GM12801 (cell line): Measurements from ENCODE around the gene CDH4.

ENCODE experiments used
- TF ChIP-seq, protein P1 (sequence below): IDR thresholded peaks from one replicate; pipeline ENCODE4 v1.5.1; 2011; ENCODE audit warnings: control low read depth; ENCODE audit not compliant: insufficient read length; ENCODE audit errors: extremely low read depth

The CDH4 gene

DNA sequence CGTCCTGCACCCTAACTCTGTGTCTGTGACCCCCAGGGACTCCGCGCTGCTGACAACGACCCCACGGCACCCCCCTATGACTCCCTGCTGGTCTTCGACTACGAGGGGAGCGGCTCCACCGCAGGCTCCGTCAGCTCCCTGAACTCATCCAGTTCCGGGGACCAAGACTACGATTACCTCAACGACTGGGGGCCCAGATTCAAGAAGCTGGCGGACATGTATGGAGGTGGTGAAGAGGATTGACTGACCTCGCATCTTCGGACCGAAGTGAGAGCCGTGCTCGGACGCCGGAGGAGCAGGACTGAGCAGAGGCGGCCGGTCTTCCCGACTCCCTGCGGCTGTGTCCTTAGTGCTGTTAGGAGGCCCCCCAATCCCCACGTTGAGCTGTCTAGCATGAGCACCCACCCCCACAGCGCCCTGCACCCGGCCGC, 684.7 kb downstream of the CDH4 start:
- TF ChIP-seq, protein P1, sequence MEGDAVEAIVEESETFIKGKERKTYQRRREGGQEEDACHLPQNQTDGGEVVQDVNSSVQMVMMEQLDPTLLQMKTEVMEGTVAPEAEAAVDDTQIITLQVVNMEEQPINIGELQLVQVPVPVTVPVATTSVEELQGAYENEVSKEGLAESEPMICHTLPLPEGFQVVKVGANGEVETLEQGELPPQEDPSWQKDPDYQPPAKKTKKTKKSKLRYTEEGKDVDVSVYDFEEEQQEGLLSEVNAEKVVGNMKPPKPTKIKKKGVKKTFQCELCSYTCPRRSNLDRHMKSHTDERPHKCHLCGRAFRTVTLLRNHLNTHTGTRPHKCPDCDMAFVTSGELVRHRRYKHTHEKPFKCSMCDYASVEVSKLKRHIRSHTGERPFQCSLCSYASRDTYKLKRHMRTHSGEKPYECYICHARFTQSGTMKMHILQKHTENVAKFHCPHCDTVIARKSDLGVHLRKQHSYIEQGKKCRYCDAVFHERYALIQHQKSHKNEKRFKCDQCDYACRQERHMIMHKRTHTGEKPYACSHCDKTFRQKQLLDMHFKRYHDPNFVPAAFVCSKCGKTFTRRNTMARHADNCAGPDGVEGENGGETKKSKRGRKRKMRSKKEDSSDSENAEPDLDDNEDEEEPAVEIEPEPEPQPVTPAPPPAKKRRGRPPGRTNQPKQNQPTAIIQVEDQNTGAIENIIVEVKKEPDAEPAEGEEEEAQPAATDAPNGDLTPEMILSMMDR = no peak

DNA sequence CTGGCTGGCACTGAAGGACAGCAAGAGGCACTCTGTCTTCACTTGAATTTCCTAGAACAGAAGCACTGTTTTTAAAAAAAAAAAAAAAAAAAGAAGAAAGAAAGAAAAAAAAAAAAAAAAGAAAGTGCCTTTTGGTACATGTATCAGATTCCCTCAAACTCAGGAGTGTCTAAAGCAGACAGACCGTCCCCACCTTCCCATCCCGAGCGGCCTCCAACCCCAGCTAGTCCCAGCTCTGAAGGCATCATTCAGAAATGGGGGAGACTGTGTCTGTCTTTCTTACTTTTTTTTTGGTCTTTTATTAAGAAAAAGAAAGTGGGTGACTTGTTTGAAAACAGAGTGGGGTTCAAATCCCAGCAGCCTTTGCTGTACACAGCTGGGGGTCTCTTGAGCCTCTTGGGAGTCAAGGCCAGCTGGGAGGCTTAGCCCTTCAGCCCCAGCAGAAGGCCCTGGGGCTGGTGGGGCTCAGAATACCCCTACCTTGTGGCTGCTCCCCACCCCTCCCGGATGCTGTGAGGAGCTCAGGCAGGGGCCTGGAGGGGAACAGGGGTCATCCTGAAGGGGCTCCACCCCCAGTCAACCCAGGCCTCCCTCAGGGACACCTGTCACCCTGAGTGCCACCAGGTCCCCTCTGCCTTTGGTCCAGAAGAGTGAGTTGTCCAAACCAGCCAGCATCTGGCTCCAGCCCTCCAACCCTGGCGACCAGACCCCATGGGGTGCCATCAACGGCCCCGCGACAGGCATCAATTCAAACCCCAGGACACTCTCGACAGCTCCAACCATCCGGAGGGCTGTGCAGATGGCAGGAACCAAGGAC, 685.3 kb downstream of the CDH4 start:
- TF ChIP-seq, protein P1 = no peak

DNA sequence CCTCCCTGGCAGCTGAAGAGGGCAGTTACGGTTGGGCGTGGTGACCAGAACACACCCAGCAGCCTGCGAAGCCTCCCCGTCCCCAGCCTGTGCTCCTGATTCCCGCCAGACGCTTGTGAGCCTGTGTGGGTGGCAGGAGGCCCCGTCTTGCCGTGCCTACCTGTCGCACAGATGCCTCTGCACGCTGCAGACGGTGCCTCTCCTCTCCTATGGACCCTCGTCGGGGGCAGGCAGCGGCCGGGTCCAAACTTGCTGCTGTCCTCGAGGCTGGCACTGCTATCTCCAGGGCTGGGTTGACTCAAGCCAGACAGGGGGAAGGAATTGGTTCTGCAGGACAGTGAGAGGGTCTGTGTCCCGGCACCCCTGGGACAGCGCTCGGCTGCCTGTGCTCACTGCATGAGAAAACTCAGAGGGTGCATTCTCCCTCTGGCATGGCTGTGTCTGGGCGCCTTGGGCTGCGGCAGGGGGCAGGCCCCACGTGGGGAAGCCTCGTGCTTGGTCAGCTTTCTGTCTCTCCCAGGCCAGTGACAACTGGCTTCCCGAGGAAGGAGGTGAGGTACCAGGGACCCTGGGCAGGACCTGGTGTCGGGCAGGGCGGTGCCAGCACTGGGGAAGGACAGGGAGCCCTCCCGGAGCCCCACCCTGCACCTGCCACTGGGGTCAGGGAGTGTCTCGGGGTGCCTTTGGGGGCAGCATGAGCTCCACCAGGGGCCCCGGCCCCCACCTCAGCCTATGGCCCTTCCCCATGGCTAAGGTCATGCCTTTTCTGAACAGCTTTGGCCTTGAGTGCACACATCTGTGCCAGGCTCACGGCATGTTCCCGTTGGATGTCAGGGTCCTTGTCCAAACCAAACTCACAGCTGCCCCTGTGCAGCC, 686.1 kb downstream of the CDH4 start:
- TF ChIP-seq, protein P1 = no peak

DNA sequence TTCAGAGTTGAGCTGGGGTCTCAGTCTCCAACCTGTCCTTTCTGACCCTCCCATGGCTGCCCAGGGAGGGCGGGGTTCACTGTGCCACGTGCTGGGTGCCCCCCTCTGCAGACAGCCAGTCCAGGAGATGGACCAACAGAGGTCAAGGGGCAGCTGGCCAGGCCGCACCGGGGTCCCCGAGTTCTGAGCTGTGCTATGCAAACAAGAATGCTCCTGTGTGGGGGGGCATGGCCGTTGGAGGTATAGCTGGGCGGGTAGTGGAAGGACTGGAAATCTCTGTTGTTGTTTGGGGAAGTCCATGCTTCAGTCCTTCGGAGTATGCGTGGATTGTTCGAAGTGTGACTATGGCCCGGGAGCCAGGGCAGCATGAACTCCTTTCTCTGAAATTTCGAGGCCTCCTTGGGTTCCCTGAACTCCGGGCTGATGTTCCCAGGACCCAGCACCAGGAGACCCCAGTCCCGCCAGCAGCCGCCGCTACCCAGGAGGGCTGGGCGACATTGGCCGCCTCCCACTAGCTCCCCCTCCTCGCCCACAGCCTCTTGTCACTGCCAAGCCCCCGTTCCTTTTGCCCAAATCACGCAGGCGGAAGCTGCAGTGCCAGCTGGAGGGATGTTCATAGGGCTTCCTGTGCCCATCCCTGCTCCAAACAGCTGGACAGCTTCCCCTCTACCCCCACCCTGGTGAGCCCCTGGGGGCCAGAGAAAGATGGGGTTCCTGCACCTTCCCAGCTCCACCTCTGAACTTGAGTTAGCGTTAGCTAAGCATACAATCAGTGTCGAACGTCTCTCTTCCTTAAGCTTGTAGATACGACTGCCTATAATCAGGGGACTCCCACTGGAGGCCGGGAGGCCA, 687.0 kb downstream of the CDH4 start:
- TF ChIP-seq, protein P1 = no peak

DNA sequence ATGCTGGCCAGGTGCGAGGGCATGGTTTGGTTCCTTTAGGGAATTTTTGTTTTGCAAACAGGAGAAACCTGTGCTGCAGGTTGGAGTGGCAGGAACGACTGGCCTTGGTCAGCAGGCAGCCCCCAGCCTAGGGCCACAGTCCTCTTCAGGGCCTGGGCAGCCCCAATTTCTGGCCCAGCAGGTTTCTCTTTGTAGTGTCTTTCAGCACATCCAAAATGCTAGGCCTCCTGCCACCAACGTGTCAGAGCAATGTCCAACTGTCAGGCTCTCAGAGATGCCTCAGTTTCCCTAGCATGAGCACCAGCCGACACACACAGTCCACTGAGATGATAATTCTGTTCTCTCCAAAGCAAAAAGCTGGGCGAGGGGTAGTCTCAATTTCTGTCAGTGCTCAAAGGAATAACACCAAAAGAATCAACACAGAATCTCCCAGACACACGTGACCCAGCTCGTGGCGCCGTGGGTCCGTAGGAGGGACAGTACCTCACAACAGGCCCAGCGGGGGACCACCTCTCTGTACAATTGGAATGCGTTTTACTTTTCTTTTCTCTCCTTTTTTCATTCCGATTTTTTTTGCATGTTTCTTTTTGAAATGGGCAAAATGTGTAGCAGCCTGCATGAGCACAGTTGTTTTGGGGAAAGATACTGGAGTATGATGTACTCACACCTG, 687.8 kb downstream of the CDH4 start:
- TF ChIP-seq, protein P1 = no peak

DNA sequence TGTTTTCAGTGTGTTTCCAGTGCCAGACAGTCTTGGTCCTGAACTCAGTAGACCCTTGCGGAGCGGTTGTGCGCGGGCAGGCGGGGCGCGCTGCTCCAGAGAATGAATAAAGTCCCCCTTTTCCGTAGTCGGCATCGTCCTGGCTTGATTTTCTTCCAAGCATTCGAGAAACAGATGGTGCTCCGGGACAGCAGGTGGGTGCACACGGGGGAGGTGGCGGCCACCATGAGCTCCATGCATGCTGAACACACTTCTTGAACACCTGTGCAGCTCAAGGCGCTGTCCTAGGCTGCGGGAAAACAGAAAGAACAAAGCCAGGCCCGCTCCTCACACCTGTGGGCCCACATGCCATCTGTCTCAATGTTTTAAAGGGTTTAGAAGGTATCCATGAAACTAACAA, 688.4 kb downstream of the CDH4 start:
- TF ChIP-seq, protein P1 = no peak
